HG02623 (cell line): Measurements from ENCODE around the gene PYDC2.
A peak's percentile ranks its signal among the peaks of the same experiment; 100 is the strongest.

ENCODE experiments used
- ATAC-seq: cut with Tn5 transposase; IDR thresholded peaks from one replicate; pipeline ENCODE4 v1.9.1; 2021; ENCODE audit warnings: moderate library complexity; ENCODE audit not compliant: unreplicated experiment

PYDC2 gene

DNA sequence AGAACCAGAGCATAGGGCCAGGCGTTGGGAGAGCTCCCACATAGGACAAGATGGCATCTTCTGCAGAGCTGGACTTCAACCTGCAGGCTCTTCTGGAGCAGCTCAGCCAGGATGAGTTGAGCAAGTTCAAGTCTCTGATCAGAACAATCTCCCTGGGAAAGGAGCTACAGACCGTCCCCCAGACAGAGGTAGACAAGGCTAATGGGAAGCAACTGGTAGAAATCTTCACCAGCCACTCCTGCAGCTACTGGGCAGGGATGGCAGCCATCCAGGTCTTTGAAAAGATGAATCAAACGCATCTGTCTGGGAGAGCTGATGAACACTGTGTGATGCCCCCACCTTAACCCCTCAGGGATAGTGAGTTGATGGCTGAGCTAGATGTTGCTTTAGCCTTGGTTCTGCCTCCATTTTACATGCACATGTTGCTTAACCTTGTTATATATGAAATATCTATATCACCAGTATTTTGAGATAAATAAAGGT lies at the start of gene PYDC2:
TSS of gene PYDC2 (plus strand) at position 51 of the 483 bp plus-strand sequence. CDS start at position 51, 0 bp downstream.
- no peak for ATAC-seq

DNA sequence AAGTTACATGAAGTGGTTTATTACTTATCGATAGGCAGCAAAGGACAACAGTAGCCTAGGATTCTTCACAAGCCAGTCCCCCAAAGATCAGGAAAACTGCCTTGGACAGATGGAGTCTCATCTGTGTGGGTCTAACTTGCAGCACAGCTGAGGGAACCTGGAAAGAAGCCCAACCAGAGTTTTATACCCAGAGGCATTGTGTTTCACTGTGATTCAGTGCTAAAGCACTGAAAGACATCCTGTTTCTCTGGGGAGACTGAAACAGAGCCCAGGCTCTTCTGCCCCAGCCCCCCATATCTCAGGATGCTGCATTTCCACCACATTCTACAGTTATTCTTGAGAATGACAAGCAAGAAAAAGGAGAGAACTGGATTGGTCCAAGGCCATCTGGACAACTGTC lies 48.2 kb upstream of the PYDC2 start:
- ATAC-seq = no peak

DNA sequence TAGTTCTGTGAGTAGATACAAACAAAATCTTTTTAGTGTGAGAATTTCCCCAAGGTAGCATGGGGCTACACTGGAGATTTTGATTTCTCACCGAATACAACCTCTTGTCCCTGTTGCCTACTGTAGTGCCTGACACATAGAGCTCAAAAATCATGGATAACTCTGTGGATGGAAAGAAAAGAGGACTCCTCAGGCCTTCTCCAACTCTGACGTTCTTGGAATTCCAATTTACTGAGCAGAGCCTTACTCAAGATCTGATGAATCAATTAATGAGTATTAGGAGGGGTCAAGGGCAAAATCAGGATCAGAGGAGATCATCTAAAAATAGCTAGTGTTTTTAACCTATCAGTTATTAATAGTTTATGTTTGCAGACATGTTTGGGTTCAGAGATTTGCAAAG lies 46.7 kb upstream of the PYDC2 start:
- ATAC-seq = no peak

DNA sequence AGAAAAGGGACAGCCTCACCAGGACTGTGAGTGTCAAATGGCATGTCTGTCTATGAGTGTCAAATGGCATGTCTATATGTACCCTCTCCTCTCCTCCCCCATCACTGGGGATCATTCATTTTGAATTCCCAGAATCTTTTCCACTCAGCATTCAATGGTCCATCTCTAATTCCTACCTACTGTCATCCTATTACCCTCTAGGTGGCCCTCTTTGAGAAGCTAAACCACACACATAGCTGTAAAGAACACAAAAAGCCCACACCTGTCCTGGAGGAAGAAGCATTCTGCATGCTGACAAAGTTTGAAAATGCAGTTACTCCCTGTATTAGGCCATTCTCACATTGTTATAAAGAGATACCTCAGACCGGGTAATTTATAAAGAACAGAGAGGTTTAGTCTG lies 46.2 kb upstream of the PYDC2 start:
- no peak for ATAC-seq

DNA sequence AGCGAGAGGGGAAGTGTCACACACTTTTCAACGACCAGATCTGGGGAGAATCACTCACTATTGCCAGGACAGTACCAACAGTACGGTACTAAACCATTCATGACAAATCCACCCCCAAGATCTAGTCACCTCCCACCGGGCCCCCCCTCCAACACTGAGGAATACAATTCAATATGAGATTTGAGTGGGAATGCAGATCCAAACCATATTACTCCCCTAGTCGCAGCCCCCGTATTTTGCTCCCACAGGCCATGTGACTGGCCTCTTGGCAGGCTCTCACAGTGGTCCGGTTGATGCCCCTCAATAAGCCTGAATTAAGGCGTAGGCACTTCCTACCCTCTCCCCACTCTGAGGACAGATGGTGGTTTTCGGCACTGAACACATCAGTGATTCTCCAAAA lies 45.4 kb upstream of the PYDC2 start:
- ATAC-seq = no peak

DNA sequence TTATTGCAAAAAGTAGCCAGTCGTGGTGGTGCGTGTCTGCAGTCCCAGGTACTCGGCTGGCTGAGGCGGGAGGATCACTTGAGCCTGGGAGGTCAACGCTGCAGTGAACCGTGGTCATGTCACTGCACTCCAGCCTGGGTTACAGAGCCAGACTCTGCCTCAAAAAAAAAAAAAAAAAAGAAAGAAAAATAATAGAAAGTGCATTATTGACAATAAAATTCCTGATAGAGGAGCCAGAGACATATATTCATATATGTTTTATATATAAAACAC lies 43.6 kb upstream of the PYDC2 start:
- ATAC-seq = no peak

DNA sequence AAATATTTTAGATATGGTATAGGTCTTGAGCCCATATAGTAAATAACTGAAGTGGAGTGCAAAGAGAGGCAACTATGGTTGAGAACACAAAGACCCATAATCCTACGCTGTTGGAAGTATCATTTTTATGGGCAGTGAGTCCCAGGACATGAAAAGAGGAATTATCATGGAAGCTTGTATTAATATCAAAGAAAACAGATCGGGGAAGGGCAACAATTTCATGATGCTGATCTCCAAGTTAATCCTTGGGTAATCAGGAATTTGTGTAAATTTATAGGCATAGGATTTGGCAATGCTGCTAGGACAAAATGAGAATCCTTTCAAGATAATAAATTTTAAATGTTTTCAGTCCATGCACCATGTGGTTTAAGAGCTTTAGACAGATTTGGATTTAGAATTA lies 40.2 kb upstream of the PYDC2 start:
- no peak for ATAC-seq

DNA sequence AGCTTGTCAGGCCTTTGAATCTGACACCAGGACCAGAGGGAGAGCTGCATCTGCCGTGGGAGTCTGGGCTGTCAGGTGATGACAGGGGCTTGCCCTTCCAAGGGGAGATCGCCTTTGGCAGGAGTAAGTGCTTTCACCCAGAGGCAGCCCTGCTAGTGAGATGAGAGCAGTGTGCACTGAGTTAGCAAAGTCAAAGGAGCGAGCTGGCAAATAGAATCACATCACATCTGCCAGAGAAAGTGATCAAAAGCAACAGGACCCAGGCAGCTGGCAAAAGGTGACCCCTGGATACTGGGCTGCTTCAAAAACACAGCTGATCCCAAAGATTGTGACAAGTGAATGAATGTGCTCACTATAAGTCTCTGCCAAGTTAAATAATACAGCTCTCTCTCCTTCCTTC lies 36.1 kb upstream of the PYDC2 start:
- no peak for ATAC-seq

DNA sequence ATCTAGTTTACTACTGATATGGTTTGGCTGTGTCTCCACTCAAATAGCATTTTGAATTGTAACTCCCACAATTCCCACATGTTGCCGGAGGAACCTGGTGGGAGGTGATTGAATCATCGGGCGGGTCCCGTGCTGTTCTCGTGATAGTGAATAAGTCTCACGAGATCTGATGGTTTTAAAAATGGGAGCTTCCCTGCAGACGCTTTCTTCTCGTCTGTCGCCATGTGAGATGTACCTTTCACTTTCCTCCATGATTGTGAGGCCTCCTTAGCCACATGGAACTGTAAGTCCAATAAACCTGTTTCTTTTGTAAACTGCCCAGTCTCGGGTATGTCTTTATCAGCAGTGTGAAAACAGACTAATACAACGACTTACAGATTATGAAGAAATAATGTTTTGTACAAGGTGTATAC lies 35.6 kb upstream of the PYDC2 start:
- no peak for ATAC-seq

DNA sequence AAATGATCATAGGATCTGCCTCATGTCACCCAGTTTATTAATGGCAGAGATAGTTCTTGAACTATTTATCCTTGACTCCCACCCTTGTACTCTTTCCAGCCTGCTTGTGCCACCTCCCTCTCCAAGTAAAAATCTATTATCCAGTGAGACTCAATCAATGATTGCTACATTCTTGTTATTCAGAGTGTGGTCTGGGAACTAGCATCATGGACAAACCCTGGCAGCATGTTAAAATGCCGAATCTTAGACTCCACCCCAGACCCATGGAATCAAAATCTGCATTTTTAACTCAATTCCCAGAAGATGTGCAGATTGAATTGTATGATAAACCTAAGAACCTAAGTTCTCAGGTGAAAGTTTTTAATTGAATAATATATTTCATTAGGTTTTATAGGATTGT lies 34.7 kb upstream of the PYDC2 start:
- no peak for ATAC-seq

DNA sequence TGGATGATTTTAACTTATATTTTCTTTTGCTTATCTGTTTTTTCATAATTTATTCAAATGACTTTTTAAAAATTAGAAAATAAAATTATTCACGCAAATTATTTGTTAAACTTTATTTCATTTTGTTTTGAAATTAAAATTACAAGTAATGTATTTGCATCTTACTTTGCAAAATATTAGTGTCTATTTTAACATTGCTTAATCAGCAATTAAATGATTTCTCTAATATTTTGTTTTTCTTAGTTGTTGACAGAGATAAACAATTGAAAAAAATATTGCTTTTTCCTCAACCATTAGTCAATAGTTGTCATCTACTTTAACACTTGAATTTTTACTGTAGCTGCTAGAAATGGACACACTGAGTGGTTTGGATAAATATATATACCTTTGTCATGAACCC lies 32.8 kb upstream of the PYDC2 start:
- no peak for ATAC-seq

DNA sequence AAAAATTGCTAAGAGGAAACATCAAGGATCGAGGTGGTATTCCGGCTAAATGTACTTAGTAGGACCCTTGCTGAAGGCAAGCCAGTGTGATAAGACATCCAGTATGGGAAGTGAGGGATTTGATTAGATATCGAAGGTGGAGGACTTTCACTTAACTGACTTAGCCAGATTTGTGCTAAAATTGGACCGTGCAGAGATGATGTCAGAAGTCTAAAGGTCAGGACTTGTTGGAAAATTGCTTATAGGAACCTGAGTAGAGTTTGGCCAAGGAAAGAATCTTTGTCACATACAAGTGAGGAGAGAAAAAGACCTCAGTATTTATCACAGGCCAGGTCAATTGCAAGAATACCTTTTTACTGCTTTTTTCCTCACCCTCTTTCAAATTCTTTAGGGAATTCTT lies 30.9 kb upstream of the PYDC2 start:
- ATAC-seq = no peak

DNA sequence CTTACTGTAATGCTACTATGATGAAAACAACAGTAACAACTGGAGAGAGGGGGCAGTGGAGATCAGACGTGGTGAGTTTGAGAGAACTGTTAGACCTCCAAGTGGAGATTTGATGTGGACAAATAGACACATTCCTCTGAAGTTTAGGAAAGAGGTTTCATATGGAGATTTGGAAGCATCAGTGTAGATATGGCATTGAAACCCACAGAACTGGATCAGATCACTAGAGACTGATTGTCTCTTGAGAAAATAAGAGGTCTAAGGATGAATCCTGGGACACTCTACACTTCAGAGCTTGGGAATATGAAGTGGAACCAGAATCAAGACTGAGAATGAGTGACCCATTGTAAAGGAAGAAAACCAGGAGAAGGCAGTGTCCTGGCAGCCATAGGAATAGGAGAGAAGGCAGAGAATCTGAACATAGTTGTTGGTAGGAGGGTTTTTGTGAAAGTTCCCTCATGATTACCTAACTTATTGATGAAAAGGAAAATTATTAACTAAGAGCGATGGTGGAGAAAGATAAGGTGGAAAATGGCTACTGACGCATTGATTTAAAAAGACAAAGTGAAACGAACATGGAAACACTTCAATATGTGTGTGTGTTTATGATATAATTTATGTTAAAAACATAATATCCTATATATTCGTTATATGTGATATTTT lies 29.7 kb upstream of the PYDC2 start:
- ATAC-seq = no peak

DNA sequence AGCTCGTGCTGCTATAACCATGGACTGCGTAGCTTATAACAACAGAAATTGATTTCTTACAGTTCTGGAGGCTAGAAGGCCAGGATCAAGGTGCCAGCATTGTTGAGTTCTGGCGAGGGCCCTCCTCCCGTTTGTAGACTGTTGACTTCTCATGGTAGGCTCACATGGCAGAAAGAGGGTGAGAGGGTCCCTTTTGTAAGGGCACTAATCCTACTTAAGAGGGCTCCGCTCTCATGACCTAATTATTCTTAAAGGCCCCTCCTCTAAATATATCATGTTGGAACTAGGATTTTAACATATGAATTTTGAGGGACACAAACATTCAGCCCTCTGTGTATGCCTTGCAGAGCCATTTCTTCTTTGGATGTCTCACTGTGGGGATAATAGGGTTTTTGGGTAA lies 28.8 kb upstream of the PYDC2 start:
- ATAC-seq = no peak

DNA sequence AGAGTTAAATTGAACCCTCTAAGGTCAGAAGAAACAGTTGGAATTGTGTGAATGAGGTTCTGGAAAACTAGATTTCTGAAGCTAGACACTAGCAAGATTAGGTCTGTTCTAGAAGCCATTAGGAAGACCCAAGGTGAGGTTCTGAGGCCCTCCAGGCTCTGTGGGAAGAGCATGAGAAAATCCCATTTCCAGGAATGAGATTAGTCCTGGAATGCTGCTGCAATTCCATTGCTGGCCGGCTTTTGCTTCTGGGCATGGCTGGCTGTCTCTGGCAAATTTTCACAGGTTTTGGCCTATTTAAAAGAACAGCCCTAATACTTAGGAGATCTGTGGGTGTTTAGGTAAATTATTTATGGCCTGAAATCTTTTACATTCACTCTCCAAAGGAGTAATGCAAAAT lies 26.9 kb upstream of the PYDC2 start:
- ATAC-seq = no peak

DNA sequence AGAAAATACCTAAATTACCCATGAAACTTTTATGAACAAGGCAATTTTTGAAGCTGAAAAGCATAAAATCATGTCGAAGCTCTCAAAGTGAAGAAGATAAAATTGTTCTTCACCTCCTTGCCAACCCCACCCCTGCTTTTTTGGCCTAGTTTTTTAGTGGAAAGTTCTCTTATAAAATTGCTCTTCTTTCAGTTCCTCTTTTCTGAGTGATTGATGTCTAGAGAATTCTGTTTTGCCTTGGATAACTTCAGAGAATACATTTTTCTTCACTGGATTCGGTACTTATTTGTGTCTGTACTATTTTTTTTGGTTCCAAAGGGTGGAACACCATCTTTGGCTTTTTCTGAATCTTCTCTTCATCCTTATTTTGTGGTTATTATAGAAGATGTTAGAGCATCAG lies 25.0 kb upstream of the PYDC2 start:
- ATAC-seq = no peak

DNA sequence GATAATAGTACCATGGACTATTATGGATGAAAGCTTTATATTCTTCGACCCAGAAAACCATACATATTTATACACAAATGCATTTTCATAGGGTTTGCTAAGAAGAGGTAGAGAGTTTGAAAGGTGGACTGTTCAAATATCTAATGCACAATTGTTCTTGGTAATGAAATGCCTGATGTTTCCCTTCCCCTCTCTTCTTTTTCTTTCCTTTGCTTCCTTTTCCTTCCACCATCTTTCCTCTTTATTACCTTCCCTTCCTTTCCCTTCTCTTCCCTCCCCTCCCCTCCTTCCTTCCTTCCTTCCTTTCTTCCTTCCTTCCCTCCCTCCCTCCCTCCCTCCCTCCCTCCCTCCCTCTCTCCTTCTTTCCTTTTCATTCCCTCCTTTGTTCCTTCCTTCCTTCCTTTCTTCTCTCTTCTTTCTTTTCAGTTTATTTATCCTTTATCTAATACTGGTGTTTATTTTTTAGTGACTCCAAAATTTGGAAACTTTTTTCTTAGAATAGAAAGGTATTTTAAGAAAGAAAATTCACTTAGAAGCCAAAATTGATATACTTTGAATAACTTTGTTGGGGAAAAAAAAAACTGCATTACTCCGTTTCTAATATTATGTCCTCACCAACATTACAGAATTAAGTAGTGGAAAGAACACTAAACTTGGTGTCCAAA lies 22.7 kb upstream of the PYDC2 start:
- no peak for ATAC-seq

DNA sequence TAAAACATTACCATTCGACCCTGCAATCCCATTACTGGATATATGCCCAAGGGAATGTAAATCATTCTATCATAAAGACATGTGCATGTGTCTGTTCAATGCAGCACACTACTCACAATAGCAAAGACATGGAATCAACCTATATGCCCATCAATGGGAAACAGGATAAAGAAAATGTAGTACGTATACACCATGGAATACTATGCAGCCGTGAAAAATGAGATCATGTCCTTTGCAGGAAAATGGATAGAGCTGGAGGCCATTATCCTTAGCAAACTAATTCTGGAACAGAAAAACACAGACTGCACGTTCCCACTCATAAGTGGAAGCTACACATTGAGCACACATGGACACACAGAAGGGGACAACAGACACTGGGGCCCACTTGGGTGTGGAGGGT lies 20.4 kb upstream of the PYDC2 start:
- no peak for ATAC-seq

DNA sequence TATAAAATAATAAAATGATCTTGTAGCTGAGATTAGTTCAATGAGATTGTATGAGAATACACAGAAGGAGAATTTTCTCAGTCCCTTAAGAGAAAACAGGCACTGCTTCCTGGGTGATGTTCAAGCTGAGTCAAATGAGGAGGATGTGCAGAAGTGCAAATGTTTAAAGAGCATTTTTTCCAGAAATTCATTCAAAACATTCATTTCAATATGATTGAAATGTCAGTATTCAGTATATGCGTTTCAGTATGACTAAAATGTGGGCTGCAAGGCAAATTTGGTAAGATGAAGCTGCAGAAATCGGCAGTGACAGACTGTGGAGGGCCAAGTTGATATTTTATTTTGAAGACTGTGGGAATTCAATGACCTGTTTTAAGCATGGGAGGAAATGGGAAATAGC lies 19.3 kb upstream of the PYDC2 start:
- no peak for ATAC-seq

DNA sequence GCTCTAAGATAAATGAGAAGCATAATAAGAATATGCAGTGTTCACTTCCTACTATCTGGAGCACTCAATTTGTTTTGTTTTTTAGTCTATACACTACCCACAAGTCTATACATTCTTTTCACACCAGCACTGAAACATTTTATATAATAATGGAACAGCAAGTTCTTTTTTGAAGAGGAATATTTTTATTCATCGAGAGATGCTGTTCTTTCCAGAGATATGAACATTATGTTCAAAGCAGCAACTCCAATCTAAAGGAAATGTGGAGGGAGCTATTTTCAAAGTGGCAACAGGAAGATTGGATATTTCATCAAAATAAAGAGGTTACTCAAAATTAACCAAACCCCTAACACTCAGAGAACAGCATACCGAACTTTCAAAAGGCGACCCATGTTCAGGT lies 16.4 kb upstream of the PYDC2 start:
- no peak for ATAC-seq

DNA sequence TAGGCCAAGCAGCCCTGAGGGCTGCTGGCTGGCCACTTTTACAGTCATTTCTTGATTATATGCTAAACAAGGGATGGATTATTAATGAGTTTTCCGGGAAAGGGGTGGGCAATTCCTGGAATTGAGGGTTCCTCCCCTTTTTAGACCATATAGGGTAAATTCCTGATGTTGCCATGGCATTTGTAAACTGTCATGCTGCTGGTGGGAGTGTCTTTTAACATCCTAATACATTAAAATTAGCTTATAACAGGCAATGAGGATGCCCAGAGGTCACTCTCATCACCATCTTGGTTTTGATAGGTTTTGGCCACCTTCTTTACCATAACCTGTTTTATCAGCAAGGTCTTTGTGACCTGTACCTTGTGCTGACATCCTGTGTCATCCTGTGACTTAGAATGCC lies 11.7 kb upstream of the PYDC2 start:
- no peak for ATAC-seq

DNA sequence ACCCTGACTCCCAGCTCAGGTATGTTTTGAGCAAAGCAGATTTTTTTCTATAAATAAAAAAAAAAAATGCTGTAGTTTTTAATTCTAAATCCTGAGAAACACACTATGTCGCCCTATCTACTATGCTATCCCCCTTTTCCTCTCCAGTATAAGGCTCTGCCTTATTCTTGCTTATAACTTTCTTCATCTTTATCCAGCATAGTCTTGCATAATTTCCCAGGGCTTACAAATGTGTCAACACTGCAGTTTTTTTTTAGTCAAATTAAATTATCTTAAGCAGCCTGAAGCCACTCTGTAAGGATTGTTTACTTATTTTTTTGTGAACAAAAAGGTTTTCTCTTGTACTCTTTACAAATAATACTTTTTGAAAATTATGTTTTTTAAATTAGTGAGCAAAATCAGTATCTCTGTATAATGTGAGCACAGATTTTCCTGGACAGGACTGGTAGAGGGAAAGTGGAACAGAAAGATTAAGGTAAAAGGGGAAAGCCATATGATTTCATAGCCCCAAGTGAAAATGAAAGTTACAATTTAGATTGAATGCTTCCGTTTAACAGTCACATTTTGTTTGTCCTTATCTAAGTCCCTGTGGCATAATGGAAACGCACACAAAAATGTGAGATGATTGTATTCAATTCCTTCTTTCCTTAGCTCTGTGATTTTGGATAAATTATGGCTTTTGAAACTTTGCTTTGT lies 5.6 kb upstream of the PYDC2 start:
- ATAC-seq = peak; percentile 61

DNA sequence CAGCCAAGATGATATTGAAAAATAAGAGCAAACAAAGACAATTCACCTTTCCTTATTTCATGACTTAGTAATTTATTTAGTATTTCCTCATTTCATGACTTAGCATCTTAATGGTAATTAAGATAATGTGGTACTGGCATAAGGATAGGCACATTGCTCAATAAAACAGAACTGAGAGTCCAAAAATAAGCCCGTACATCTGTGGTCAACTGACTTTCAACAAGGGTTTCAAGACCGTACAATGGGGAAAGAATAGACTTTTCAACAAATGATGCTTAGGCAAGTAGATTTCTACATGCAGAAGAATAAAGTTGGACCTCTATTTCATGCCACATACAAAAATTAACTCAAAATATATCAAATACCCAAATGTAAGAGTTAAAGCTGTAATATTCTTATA lies 603 bp upstream of the PYDC2 start:
- no peak for ATAC-seq
